Smooth muscle cell (in vitro differentiated cells): ENCODE data around the gene GAPVD1. TPM values are rescaled to one million over a fixed set of nuclear protein-coding genes. Genes with fewer than 3 reads are reported as not detected.
A peak's percentile ranks its signal among the peaks of the same experiment; 100 is the strongest.

Experiments
- DNase-seq: peaks from one replicate; lab custom pipeline; 2025; ENCODE audit not compliant: unreplicated experiment; lab: John Stamatoyannopoulos, UW
- H2AFZ ChIP-seq: fragments of 200-600 bp; sonication (generic); 2 replicates; pipeline ENCODE4 v1.6.0; 2016; ENCODE audit warnings: antibody characterized with exemption, low read depth, mild to moderate bottlenecking
- H3F3A ChIP-seq: fragments of 200-600 bp; sonication (generic); 2 replicates; pipeline ENCODE4 v1.6.0; 2017; ENCODE audit warnings: antibody characterized with exemption, low read depth
- H3K27ac ChIP-seq: fragments of 200-600 bp; sonication (generic); 2 replicates; pipeline ENCODE4 v1.5.1; 2016; ENCODE audit warnings: low read depth, mild to moderate bottlenecking
- H3K27me3 ChIP-seq: fragments of 200-600 bp; sonication (generic); 2 replicates; pipeline ENCODE4 v1.6.1; 2016; ENCODE audit warnings: low read depth, mild to moderate bottlenecking
- H3K36me3 ChIP-seq: fragments of 200-600 bp; sonication (generic); 2 replicates; pipeline ENCODE4 v1.5.1; 2016; ENCODE audit warnings: low read depth
- H3K4me1 ChIP-seq: fragments of 200-600 bp; sonication (generic); 2 replicates; pipeline ENCODE4 v1.5.1; 2016; ENCODE audit warnings: low read depth
- H3K4me2 ChIP-seq: fragments of 200-600 bp; sonication (generic); 2 replicates; pipeline ENCODE4 v1.6.0; 2016; ENCODE audit warnings: mild to moderate bottlenecking
- H3K4me3 ChIP-seq: fragments of 200-600 bp; sonication (generic); 2 replicates; pipeline ENCODE4 v1.5.1; 2016; ENCODE audit warnings: mild to moderate bottlenecking
- H3K79me2 ChIP-seq: fragments of 200-600 bp; sonication (generic); 2 replicates; pipeline ENCODE4 v1.6.0; 2016; ENCODE audit warnings: low read depth, mild to moderate bottlenecking
- H3K9ac ChIP-seq: fragments of 200-600 bp; sonication (generic); 2 replicates; pipeline ENCODE4 v1.6.0; 2016; ENCODE audit warnings: low read depth
- H3K9me3 ChIP-seq: fragments of 200-600 bp; sonication (generic); replicated peaks from 2 replicates; pipeline ENCODE4 v1.5.1; 2016; ENCODE audit warnings: low read depth
- H4K20me1 ChIP-seq: fragments of 200-600 bp; sonication (generic); 2 replicates; pipeline ENCODE4 v1.6.0; 2016; ENCODE audit warnings: low read depth
- WGBS: methylation state at CpG from one replicate; pipeline ENCODE4 v1.1.7; 2016; ENCODE audit warnings: low lambda C conversion rate; 5-methylcytosine and 5-hydroxymethylcytosine counted together
- polyA plus RNA-seq: library from polyadenylated mRNA; unstranded; fragments of >200 nt; fragmentation: Nextera tagmentation; extraction: Ambion mirVana; gene quantifications from 2 replicates; pipeline ENCODE4 v1.2.1, GENCODE V29; 2016
- total RNA-seq: library from RNA; depleted of rRNA; stranded (reverse); fragments of >200 nt; gene quantifications from 2 replicates; pipeline ENCODE4 v1.2.3, GENCODE V29; 2014
- TF ChIP-seq, protein P1 (sequence below): fragments of 200-600 bp; sonication (generic); IDR thresholded peaks from 2 replicates; pipeline ENCODE4 v1.5.1; 2017; ENCODE audit warnings: borderline replicate concordance, mild to moderate bottlenecking, antibody characterized with exemption; ENCODE audit not compliant: insufficient read depth, poor library complexity, severe bottlenecking

Gene GAPVD1
- total and polyA plus RNA-seq, 2 experiments from 2014 or later, result 22.3 to 56.4 TPM

- H3K36me3 ChIP-seq, result peaks cover 16% of the 10 kb centered on the region
Observed at GRCh38 chr9:125361837-125362531, 100.4 kb downstream of the GAPVD1 start.

DNA sequence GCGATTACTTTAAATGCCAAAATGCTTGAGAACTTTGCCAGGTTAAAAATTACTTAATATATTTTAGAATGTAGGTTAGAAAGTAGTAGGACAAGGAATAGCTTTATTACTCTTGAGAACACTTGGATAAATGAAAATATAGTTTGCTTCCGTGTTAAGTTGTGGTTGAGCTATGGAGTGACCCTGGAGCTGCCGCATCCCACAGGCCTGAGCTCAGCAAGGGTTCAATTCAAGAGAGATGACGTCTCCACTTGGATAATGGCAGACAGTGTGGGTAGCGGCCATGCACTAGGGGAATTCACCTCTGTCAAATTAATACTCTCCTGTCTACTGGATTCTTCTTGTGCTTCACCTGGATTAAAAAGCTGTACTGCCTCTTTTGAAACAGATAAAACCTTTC lies 105.0 kb downstream of the GAPVD1 start:
- H3K9me3 ChIP-seq, result no peaks in the 10 kb centered on the region
- H3K4me3 ChIP-seq, result no peak overlapping the region
- H3K4me1 ChIP-seq, result no peaks in the 10 kb centered on the region
- WGBS, result 96% methylated on average over 5 of the region's 5 CpGs
- H3K4me2 ChIP-seq, result no peak overlapping the region
- no peaks in the 10 kb centered on the region for H3K27me3 ChIP-seq
- H3F3A ChIP-seq, result peaks cover 3% of the 10 kb centered on the region
- H3K79me2 ChIP-seq, result no peaks in the 10 kb centered on the region
- H3K36me3 ChIP-seq, result peaks cover 3% of the 10 kb centered on the region
- H3K27ac ChIP-seq, result no peak overlapping the region
- TF ChIP-seq, protein P1, sequence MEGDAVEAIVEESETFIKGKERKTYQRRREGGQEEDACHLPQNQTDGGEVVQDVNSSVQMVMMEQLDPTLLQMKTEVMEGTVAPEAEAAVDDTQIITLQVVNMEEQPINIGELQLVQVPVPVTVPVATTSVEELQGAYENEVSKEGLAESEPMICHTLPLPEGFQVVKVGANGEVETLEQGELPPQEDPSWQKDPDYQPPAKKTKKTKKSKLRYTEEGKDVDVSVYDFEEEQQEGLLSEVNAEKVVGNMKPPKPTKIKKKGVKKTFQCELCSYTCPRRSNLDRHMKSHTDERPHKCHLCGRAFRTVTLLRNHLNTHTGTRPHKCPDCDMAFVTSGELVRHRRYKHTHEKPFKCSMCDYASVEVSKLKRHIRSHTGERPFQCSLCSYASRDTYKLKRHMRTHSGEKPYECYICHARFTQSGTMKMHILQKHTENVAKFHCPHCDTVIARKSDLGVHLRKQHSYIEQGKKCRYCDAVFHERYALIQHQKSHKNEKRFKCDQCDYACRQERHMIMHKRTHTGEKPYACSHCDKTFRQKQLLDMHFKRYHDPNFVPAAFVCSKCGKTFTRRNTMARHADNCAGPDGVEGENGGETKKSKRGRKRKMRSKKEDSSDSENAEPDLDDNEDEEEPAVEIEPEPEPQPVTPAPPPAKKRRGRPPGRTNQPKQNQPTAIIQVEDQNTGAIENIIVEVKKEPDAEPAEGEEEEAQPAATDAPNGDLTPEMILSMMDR, result no peak
- no peak overlapping the region for H2AFZ ChIP-seq
- DNase-seq, result no peak
- peaks cover 11% of the 10 kb centered on the region for H4K20me1 ChIP-seq
- H3K9ac ChIP-seq, result no peak overlapping the region

More at GRCh38 chr9:125361837-125362531, 100.4 kb downstream of the GAPVD1 start:
- no peaks in the 10 kb centered on the region for H3K9me3 ChIP-seq
- H3K4me1 ChIP-seq, result no peaks in the 10 kb centered on the region
- H2AFZ ChIP-seq, result no peak overlapping the region
- H3K79me2 ChIP-seq, result no peaks in the 10 kb centered on the region
- DNase-seq, result no peak
- peaks cover 3% of the 10 kb centered on the region for H3F3A ChIP-seq
- TF ChIP-seq, protein P1, result peak; percentile 19
- H3K27ac ChIP-seq, result no peak overlapping the region
- no peak overlapping the region for H3K9ac ChIP-seq
- H3K4me2 ChIP-seq, result no peak overlapping the region
- H3K27me3 ChIP-seq, result no peaks in the 10 kb centered on the region
- no peak overlapping the region for H3K4me3 ChIP-seq
- H4K20me1 ChIP-seq, result peaks cover 25% of the 10 kb centered on the region
- WGBS, result 68% methylated on average over 5 of the region's 5 CpGs

DNA sequence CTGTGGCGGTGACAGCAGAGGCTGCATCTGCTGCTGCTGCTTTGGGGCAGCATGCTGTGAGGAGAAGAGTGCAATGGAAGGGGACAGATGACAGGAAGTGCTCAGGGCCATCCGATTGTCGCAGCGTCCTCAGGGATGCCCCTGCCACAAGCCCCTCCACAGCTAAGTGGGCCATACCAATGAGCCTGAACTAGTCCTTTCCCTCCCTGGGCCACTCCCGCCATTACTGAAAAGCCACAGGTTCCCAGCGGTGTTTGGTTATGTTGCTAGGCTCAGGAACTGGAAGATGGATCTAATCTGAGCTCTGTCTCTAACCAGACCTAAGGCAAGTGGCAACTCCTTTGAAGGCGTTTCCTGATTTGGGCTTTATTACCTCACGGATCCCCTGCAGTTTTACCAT lies 109.2 kb downstream of the GAPVD1 start:
- Histone ChIP-seq H3K27me3 (no peaks in the 10 kb centered on the region), H3K4me2 (no peak overlapping the region), H4K20me1 (no peaks in the 10 kb centered on the region), H3K27ac (no peak overlapping the region), H3K4me3 (no peak overlapping the region), H3K79me2 (no peaks in the 10 kb centered on the region), H3K36me3 (no peaks in the 10 kb centered on the region), H3F3A (no peaks in the 10 kb centered on the region), H3K9ac (no peak overlapping the region), H2AFZ (no peak overlapping the region), H3K4me1 (no peaks in the 10 kb centered on the region), H3K9me3 (no peaks in the 10 kb centered on the region)
- DNase-seq, result no peak
- TF ChIP-seq, protein P1, result no peak
- 86% methylated on average over 8 of the region's 8 CpGs for WGBS
